Vagina (tissue), 2 donors: Measurements from ENCODE around the gene POU6F2.

Experiments used
- POLR2A ChIP-seq, 2 donors: fragments of 450-650 bp; IDR thresholded peaks; one replicate each; pipeline ENCODE4 v1.6.1; 2017; ENCODE audit warnings: antibody characterized with exemption in 2 of 2, mild to moderate bottlenecking in 2 of 2, moderate library complexity in 2 of 2
- POLR2AphosphoS5 ChIP-seq, 2 donors: sonication (generic); formaldehyde crosslinking; IDR thresholded peaks; one replicate each; pipeline ENCODE4 v1.9.0; 2017; ENCODE audit warnings: antibody characterized with exemption in 2 of 2, mild to moderate bottlenecking in 2 of 2, low read depth in 1 of 2; ENCODE audit not compliant: insufficient read depth in 1 of 2
- TF ChIP-seq, protein P1 (sequence below), 3 experiments: fragments of 450-650 bp in 2 of 3; fragments of 200-600 bp in 1 of 3; sonication (generic) in 1 of 3; IDR thresholded peaks; one replicate each; pipeline ENCODE4 v1.5.1; 2017 to 2019; ENCODE audit warnings: antibody characterized with exemption in 3 of 3, mild to moderate bottlenecking in 2 of 3, moderate library complexity in 2 of 3

DNA sequence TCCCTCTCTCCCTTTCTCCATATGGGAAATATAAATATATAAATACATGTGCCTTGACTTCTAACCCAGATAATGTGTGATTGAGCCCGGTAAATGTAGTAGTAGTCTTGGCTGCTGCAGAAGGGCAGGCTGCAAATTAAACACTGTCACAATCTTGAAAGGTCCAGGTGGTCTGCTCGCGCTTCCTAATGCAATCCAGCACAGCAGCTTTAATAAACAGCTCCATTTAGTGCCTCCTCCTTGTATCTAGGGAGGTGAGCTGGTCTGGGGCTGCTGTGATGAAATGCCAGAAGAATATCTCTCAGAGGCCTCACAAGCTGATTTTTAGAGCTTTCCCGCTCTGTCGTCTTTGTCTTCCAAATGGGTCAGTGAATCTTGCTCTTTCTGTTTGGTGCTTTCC lies 782 bp downstream of the POU6F2 start:
- TF ChIP-seq, protein P1, sequence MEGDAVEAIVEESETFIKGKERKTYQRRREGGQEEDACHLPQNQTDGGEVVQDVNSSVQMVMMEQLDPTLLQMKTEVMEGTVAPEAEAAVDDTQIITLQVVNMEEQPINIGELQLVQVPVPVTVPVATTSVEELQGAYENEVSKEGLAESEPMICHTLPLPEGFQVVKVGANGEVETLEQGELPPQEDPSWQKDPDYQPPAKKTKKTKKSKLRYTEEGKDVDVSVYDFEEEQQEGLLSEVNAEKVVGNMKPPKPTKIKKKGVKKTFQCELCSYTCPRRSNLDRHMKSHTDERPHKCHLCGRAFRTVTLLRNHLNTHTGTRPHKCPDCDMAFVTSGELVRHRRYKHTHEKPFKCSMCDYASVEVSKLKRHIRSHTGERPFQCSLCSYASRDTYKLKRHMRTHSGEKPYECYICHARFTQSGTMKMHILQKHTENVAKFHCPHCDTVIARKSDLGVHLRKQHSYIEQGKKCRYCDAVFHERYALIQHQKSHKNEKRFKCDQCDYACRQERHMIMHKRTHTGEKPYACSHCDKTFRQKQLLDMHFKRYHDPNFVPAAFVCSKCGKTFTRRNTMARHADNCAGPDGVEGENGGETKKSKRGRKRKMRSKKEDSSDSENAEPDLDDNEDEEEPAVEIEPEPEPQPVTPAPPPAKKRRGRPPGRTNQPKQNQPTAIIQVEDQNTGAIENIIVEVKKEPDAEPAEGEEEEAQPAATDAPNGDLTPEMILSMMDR (IDR thresholded peaks at IDR 0.05) = no peak
- TF ChIP-seq POLR2A (IDR thresholded peaks at IDR 0.05) = no peak
- TF ChIP-seq POLR2AphosphoS5 (IDR thresholded peaks at IDR 0.05; ENCODE audit: insufficient read depth in 1 of 2, low read depth in 1 of 2) = no peak
